Stimulated activated CD4-positive, alpha-beta T cell treated with anti-CD3 and anti-CD28 coated beads, Interleukin-15, amount 100 ng/mL, for 48 hours (primary cell): Measurements from ENCODE around the gene NKRF.

Experiments
- DNase-seq, 2 donors: peaks; one replicate each; pipeline ENCODE4 v3.0.0-alpha.2; 2020; ENCODE audit warnings: low read depth in 2 of 2

Gene NKRF

GRCh38 chrX:119614776-119615175 lies 8.6 kb upstream of the NKRF start:
- DNase-seq: no peak

GRCh38 chrX:119607018-119607389 lies 780 bp upstream of the NKRF start:
- no peak for DNase-seq

- DNase-seq: peak; percentile 4 to 8
Measured at GRCh38 chrX:119605464-119606279, 552 bp downstream of the NKRF start.

- DNase-seq: no peak
Measured at GRCh38 chrX:119604766-119605463, 1.3 kb downstream of the NKRF start.

GRCh38 chrX:119602701-119603255 lies 3.4 kb downstream of the NKRF start:
- DNase-seq: no peak

GRCh38 chrX:119589810-119590209 lies 16.4 kb downstream of the NKRF start:
- no peak for DNase-seq

- no peak for DNase-seq
Measured at GRCh38 chrX:119583431-119584059, 22.7 kb downstream of the NKRF start.

- no peak for DNase-seq
Measured at GRCh38 chrX:119579414-119579813, 26.8 kb downstream of the NKRF start.

GRCh38 chrX:119574394-119575266 lies 31.6 kb downstream of the NKRF start, which contains the start of gene UBE2A:
Gene UBE2A (plus strand): TSS chrX:119574563. CDS start chrX:119574712, 149 bp downstream.
- peak; percentile 81 to 83 for DNase-seq

GRCh38 chrX:119573840-119574393 lies 32.3 kb downstream of the NKRF start:
- DNase-seq: peak in 1 of 2 donors; percentile 3

GRCh38 chrX:119573222-119573621 lies 33.0 kb downstream of the NKRF start:
- DNase-seq: no peak

GRCh38 chrX:119570351-119570835 lies 35.8 kb downstream of the NKRF start:
- no peak for DNase-seq

- peak; percentile 77 to 80 for DNase-seq
Measured at GRCh38 chrX:119565107-119565663, 41.0 kb downstream of the NKRF start, which contains the start of gene STEEP1. Gene STEEP1 (minus strand): TSS chrX:119565409. CDS start chrX:119565355, 54 bp downstream.

- DNase-seq: no peak
Measured at GRCh38 chrX:119552508-119552907, 53.7 kb downstream of the NKRF start.

GRCh38 chrX:119549327-119550016 lies 56.8 kb downstream of the NKRF start:
- DNase-seq: no peak

GRCh38 chrX:119541188-119541587 lies 65.0 kb downstream of the NKRF start:
- no peak for DNase-seq

GRCh38 chrX:119539872-119540271 lies 66.4 kb downstream of the NKRF start:
- no peak for DNase-seq
